SK-N-DZ (cell line): ENCODE results near the gene CCNG1.
"Not testable (repeated sequence)": the region's sequence is repeated elsewhere in the genome, so short reads cannot be mapped to it uniquely, and the experiment has no call there.

Source experiments
- DNase-seq: peaks from one replicate; pipeline ENCODE4 v3.0.0-alpha.2; 2015; ENCODE audit warnings: low spot score

The CCNG1 gene

DNA sequence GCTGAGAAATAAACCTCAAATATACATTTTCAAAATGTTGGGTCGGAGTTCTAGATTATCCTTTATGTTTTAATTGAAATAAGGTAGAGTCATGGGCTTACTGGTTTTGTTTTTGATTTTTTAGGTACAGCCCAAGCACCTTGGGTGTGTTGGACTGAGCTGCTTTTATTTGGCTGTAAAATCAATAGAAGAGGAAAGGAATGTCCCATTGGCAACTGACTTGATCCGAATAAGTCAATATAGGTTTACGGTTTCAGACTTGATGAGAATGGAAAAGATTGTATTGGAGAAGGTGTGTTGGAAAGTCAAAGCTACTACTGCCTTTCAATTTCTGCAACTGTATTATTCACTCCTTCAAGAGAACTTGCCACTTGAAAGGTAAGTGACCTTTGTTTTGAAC is 3.6 kb downstream of the CCNG1 start:
- no peak for DNase-seq

GRCh38 chr5:163444526-163444925 is 7.1 kb downstream of the CCNG1 start:
- no peak for DNase-seq

GRCh38 chr5:163445345-163445744 is 8.0 kb downstream of the CCNG1 start:
- no peak for DNase-seq

DNA sequence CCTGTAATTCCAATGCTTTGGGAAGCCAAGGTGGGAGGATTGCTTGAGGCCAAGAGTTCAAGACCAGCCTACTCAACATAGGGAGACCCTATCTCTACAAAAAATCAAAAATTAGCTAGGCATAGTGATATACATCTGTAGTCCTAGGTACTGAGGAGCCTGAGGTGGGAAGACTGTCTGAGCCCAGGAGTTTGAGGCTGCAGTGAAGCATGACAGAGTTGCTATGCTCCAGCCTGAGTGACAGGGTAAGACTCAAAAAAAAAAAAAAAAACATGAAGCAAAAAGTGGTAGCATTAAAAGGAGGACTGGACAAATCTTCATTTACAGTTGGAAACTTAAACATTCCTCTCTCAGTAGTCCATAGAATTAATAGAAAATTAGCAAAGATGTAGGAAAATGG is 9.8 kb downstream of the CCNG1 start:
- DNase-seq, result no peak

DNA sequence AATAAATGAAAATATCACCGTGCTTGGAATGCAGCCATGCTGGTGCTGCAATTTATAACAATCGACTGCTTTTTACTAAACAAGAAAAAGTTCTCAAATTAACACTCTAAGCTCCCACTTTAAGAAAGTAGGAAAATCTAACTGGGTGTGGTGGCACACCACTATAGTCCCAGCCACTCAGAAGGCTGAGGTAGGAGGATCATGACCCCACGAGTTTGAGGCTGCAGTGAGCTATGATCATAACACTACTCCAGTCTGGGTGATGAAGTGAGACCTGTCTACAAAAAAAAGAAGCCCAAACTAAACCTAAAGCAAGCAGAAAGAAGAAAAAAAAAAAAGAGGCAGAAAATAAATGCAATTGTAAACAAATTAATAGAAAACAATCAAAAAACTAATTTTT is 10.5 kb downstream of the CCNG1 start:
- no peak for DNase-seq

GRCh38 chr5:163448491-163448890 is 11.1 kb downstream of the CCNG1 start:
- DNase-seq, result no peak

DNA sequence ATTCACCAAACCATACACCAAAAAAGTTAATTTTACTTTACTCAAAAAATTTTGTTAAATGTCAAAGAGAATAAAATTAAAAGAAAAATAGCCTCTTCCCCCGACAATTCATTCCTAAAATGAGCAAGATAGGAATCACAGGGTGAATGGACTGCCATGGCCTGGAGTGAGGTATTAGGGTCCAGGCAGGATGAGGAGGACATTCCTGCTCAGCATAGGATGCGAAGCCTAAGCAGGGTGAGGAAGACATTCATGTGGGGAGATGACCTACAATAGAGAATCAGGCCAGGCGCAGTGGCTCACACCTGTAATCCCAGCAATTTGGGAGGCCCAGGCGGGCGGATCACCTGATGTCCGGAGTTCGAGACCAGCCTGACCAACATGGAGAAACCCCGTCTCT is 14.1 kb downstream of the CCNG1 start:
- no peak for DNase-seq

GRCh38 chr5:163453705-163454104 is 16.3 kb downstream of the CCNG1 start:
- no peak for DNase-seq

GRCh38 chr5:163455406-163455805 is 18.0 kb downstream of the CCNG1 start:
- DNase-seq, result not testable (repeated sequence)

GRCh38 chr5:163456029-163456589 is 18.7 kb downstream of the CCNG1 start:
- DNase-seq, result no peak

GRCh38 chr5:163456840-163457239 is 19.4 kb downstream of the CCNG1 start:
- no peak for DNase-seq

GRCh38 chr5:163458778-163459385 is 21.5 kb downstream of the CCNG1 start:
- DNase-seq, result no peak

DNA sequence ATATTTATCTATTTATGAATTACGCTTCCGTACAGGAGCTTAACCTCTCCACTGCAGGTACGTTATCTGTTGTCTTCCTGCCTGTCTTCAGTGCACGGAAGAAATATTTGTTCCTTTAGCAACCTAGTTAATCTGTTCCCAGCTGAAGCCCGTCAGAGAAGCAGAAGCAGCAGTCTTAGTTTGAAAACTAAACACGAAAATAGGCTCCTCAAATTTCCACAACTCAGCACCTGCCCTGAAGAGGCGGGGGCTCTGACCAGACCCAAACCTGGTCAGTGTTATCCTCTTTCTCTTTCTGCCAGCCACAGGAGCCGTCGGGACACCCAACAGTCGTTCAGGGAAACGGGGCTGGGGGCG is 22.0 kb downstream of the CCNG1 start:
- DNase-seq, result no peak

- DNase-seq, result peak; percentile 99
These were observed 22.6 kb downstream of the CCNG1 start, which contains the start of gene NUDCD2 for GRCh38 chr5:163459819-163460561. Gene NUDCD2, minus strand, starts transcription at chr5:163460102. Its CDS starts 52 bp downstream, at chr5:163460050.

GRCh38 chr5:163460562-163461171 is 23.3 kb downstream of the CCNG1 start, which contains the start of gene HMMR:
Gene HMMR, plus strand, starts transcription at chr5:163460632. Its CDS starts 61 bp downstream, at chr5:163460693.
- peak; percentile 58 for DNase-seq

DNA sequence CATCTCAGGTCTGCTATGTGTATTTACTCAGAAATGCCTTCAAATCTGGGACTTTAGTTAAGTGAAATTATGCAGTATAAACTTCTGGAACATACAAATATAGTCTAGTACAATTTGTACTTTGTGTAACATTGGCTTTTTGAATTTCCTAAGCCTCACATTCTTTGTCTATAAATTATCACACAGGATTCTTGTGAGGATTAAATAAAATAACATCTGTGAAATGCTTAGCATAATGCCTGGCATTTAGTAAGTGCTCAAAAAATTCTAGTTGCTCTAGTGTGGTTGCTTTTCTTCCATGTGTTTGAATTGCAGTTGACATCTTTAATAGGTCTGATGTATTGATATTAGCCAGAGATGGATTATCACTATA is 25.7 kb downstream of the CCNG1 start:
- no peak for DNase-seq

DNA sequence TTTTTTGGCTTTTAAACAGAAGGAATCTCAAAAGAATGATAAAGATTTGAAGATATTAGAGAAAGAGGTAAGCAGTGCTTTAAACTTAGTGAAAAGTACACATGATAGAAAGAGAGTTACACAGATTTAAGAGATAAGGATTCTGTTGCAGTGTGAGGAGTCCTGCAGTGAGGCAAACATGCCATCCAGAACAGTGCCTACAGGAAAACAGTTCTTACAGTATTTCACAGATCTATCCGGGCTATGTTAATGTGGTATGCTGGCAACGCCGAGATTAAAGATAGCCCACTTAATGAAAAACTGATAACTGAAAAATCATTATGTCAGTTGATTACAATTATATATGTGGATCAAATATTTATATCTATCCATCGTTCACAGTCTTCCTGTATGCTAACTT is 30.3 kb downstream of the CCNG1 start:
- no peak for DNase-seq

DNA sequence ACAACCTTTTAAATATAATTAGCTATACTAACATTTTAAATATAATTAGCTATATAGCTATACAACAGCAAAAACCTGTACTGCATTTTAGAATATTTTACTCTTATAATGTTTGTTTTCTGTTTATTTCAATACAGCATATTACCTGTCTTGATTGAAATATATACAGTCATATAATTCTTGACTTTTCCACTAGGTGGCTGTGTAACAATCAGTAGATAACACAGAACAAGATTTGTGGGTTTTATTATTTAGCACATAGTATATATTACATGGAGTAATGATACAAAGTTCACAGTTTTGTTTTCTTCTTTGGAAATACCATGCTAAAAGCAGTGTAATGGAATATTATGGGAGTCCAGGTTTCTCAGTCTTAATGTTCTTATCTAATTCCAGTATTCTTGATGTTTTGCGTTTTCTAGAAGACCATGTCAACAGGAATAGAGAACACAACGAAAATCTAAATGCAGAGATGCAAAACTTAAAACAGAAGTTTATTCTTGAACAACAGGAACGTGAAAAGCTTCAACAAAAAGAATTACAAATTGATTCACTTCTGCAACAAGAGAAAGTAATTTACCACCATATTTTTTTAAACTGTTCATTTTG is 36.3 kb downstream of the CCNG1 start:
- no peak for DNase-seq

GRCh38 chr5:163475411-163475810 is 38.0 kb downstream of the CCNG1 start:
- no peak for DNase-seq

GRCh38 chr5:163478126-163478981 is 41.0 kb downstream of the CCNG1 start:
- DNase-seq, result no peak

GRCh38 chr5:163478982-163479271 is 41.5 kb downstream of the CCNG1 start:
- DNase-seq, result no peak
